ENCODE measurements around the gene ALS2CL.

Gene ALS2CL

DNA sequence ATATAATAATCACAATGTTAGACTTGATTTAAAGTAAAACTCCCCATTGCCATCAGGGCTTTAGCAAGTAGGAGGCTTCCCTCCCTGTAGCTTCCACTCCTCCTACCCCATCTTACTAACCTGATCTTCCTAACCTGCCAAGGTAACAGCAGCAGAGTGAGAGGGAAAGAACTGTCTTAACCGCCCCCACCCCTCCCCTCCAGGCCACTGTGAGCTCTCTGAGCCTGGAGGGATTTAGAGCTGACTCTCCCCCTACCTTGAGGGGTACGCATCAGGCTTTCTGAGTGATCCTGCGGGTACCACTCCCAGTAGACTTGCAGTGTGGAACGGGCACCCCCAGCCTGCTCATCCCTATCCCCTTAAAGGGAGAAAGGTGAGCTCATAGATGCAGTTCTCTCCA, 35.6 kb upstream of the ALS2CL start:
- H4K20me1 ChIP-seq (ENCODE audit: insufficient read depth, low read length) = no peaks in the 10 kb centered on the region
- DNase-seq (no peak), ATAC-seq (ENCODE audit: insufficient read depth, low read depth) (no peak)
- H3K4me1 ChIP-seq (ENCODE audit: insufficient read depth, low read length) = no peaks in the 10 kb centered on the region
- no peak overlapping the region for H3K4me2 ChIP-seq (ENCODE audit: insufficient read depth, low read length)
- H3K9ac ChIP-seq (ENCODE audit: low read depth, low read length) = no peak overlapping the region
- peaks cover 5% of the 10 kb centered on the region for H3K27me3 ChIP-seq (ENCODE audit: insufficient read depth, low read length, poor library complexity)
- H3K27ac ChIP-seq (ENCODE audit: low read length) = no peak overlapping the region
- H2AFZ ChIP-seq (ENCODE audit: low read depth, low read length) = no peak overlapping the region
- no peak for TF ChIP-seq EZH2 (IDR thresholded peaks at IDR 0.05; ENCODE audit: borderline replicate concordance, low read depth, low read length, severe bottlenecking)
- TF ChIP-seq, protein P1, sequence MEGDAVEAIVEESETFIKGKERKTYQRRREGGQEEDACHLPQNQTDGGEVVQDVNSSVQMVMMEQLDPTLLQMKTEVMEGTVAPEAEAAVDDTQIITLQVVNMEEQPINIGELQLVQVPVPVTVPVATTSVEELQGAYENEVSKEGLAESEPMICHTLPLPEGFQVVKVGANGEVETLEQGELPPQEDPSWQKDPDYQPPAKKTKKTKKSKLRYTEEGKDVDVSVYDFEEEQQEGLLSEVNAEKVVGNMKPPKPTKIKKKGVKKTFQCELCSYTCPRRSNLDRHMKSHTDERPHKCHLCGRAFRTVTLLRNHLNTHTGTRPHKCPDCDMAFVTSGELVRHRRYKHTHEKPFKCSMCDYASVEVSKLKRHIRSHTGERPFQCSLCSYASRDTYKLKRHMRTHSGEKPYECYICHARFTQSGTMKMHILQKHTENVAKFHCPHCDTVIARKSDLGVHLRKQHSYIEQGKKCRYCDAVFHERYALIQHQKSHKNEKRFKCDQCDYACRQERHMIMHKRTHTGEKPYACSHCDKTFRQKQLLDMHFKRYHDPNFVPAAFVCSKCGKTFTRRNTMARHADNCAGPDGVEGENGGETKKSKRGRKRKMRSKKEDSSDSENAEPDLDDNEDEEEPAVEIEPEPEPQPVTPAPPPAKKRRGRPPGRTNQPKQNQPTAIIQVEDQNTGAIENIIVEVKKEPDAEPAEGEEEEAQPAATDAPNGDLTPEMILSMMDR (IDR thresholded peaks at IDR 0.05; ENCODE audit: borderline replicate concordance, extremely low read depth, low read length, poor library complexity, severe bottlenecking) = no peak
- no peaks in the 10 kb centered on the region for H3K79me2 ChIP-seq (ENCODE audit: insufficient read depth, low read length)
- H3K9me3 ChIP-seq (ENCODE audit: insufficient read depth, low read length, severe bottlenecking) = no peaks in the 10 kb centered on the region
- no peaks in the 10 kb centered on the region for H3K36me3 ChIP-seq (ENCODE audit: insufficient read depth, low read length)
- H3K4me3 ChIP-seq (ENCODE audit: low read depth in 1 of 2, low read length in 2 of 2) = no peak overlapping the region

DNA sequence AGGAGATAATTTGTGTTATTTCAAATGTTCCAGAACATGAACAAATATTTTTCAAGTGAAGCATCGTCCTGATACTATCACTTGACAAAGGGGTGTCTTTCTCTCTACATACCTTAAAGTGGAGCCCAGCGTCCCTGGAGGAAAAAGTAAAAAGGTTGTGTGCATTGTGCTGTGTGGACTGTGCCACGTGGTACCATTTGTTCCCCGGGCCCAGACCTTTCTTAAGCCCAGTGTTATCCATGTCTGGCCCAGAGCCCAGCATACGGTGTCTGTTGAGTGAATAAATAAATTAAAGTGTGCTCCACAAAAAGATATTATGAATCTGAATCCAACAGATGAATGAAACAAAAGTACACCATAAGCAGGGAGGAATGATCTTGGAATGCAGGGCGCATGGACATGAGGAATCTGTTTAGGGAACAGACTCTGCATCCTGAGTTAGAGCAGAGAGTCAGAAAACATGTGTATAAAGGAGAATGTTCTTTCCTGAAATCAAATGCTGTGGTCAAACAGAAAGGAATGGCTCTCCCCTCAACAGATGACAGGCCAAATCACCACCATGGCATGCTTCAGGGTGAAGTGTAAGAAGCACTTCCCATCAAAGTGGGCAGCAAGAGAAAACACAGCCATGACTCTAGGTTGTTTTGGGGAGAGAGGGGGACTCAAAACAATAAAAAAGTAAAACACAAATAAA, 32.3 kb upstream of the ALS2CL start:
- ATAC-seq (ENCODE audit: insufficient read depth, low read depth) (no peak), DNase-seq (no peak)
- Histone ChIP-seq H3K4me3 (ENCODE audit: low read depth in 1 of 2, low read length in 2 of 2) (no peak overlapping the region), H3K36me3 (ENCODE audit: insufficient read depth, low read length) (no peaks in the 10 kb centered on the region), H3K4me2 (ENCODE audit: insufficient read depth, low read length) (no peak overlapping the region), H3K79me2 (ENCODE audit: insufficient read depth, low read length) (no peaks in the 10 kb centered on the region), H3K4me1 (ENCODE audit: insufficient read depth, low read length) (no peaks in the 10 kb centered on the region), H3K9me3 (ENCODE audit: insufficient read depth, low read length, severe bottlenecking) (no peaks in the 10 kb centered on the region), H3K27me3 (ENCODE audit: insufficient read depth, low read length, poor library complexity) (peaks cover 5% of the 10 kb centered on the region), H3K9ac (ENCODE audit: low read depth, low read length) (no peak overlapping the region), H2AFZ (ENCODE audit: low read depth, low read length) (no peak overlapping the region), H3K27ac (ENCODE audit: low read length) (no peak overlapping the region), H4K20me1 (ENCODE audit: insufficient read depth, low read length) (no peaks in the 10 kb centered on the region)
- no peak for TF ChIP-seq EZH2 (IDR thresholded peaks at IDR 0.05; ENCODE audit: borderline replicate concordance, low read depth, low read length, severe bottlenecking)
- TF ChIP-seq, protein P1 (IDR thresholded peaks at IDR 0.05; ENCODE audit: borderline replicate concordance, extremely low read depth, low read length, poor library complexity, severe bottlenecking) = no peak

GRCh38 chr3:46724424-46724823, 30.9 kb upstream of the ALS2CL start:
- H3K9me3 ChIP-seq (ENCODE audit: insufficient read depth, low read length, severe bottlenecking) = no peaks in the 10 kb centered on the region
- no peaks in the 10 kb centered on the region for H3K4me1 ChIP-seq (ENCODE audit: insufficient read depth, low read length)
- no peaks in the 10 kb centered on the region for H3K36me3 ChIP-seq (ENCODE audit: insufficient read depth, low read length)
- H2AFZ ChIP-seq (ENCODE audit: low read depth, low read length) = no peak overlapping the region
- DNase-seq = no peak
- no peak overlapping the region for H3K27ac ChIP-seq (ENCODE audit: low read length)
- no peaks in the 10 kb centered on the region for H4K20me1 ChIP-seq (ENCODE audit: insufficient read depth, low read length)
- no peak overlapping the region for H3K9ac ChIP-seq (ENCODE audit: low read depth, low read length)
- no peak overlapping the region for H3K4me3 ChIP-seq (ENCODE audit: low read depth in 1 of 2, low read length in 2 of 2)
- peaks cover 5% of the 10 kb centered on the region for H3K27me3 ChIP-seq (ENCODE audit: insufficient read depth, low read length, poor library complexity)
- H3K4me2 ChIP-seq (ENCODE audit: insufficient read depth, low read length) = no peak overlapping the region
- ATAC-seq (ENCODE audit: insufficient read depth, low read depth) = no peak
- TF ChIP-seq, protein P1 (IDR thresholded peaks at IDR 0.05; ENCODE audit: borderline replicate concordance, extremely low read depth, low read length, poor library complexity, severe bottlenecking) = no peak
- TF ChIP-seq EZH2 (IDR thresholded peaks at IDR 0.05; ENCODE audit: borderline replicate concordance, low read depth, low read length, severe bottlenecking) = no peak
- no peaks in the 10 kb centered on the region for H3K79me2 ChIP-seq (ENCODE audit: insufficient read depth, low read length)
